Endothelial cell of coronary artery (primary cell): ENCODE results near the gene JPT1. TPM values are rescaled to one million over a fixed set of nuclear protein-coding genes. Genes with fewer than 3 reads are reported as not detected.

Source experiments
- total RNA-seq: library from RNA; depleted of rRNA; stranded (reverse); fragments of >200 nt; gene quantifications from 2 replicates; pipeline ENCODE4 v1.2.3, GENCODE V29; 2014

The JPT1 gene
- 126 and 201 TPM in 2 replicates for total RNA-seq

DNA sequence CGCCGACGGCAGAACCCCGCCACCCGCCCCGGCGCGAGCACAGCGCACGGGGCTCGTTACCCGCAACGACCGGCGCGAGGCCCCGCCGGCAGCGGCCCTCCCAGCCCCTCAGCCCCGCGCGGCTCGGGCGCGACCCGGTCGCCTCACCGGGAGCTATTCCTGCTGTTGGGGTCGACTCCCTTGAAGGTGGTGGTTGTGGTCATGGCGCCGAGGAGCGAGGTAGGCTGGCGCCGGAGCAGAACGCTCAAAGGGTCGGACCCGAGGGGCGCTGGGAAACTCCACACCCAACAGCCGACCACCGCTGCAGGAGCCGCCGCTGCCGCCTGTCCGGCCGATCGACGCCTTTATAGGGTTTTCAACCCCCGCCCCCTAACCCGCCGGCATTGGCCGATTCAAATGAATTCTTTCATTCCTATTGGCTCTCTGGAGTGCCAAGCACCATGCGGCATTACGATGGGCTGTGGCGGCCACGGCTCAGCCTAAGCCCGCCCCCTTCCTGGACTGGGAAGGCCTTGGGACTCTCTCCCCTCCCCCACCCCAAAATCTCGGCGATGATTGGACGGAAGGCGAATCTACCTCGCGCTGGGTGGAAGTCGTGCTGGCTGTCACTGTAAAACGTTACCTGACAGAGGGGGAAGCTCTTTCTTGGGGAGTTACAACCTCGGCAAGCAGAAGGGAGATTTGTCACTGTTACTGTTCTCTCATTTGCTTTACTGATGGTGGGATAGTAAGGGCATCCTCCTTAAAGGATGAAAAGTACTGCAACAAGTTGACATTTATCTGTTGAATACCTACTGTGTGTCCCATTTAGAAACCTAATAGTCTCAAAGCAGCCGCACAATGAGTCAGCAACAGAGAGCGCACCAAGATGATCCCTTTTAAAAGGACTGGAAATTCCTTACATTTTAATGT, at the start of gene JPT1:
TSS of gene JPT1 (minus strand) at position 318 of the 912 bp plus-strand sequence. CDS start at position 203, 115 bp downstream.

GRCh38 chr17:75182569-75183436, 28.5 kb upstream of the JPT1 start, which contains the start of gene SUMO2:
SUMO2 (minus strand) TSS chr17:75182959; CDS start chr17:75182834, 125 bp downstream.

DNA sequence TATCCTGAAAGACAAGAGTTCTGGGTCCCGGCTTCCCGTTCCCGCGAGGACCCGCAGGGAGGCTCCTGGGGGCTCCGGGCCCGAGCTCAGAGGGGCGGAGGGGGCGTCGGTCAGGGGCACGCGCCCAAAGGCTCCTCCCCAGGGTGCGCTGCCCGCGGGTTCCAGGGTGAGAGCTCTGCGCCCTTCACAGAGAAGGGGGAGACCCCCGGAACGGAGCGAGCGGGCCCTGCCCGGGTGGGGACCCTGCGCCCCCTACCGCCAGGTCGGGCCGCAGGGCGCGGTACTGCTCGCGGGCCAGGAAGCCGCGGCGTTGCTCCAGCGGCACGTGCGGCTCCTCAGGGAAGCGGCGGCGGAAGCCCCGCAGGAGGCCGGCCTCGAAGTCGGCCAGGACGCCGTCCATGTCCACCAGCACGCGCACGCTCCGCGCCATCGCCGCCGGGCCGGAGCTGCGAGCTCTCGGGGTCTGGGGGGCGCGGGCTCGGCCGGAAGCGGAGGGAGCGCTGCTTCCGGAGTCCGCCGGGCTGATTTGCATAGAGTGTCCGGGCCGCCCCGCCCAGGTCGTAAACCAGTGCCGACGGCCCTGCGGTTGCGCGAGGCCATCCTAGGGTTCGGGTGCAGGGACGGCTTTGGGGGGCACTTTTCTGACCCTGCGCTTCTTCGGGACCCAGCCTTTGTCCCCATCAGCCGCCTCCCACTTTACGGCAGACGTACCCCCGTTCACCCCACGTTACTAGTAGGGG, 22.9 kb downstream of the JPT1 start, which contains the start of gene NT5C:
TSS of gene NT5C (minus strand) at position 465 of the 740 bp plus-strand sequence. CDS start at position 430, 35 bp downstream.

GRCh38 chr17:75109407-75110233, 44.7 kb downstream of the JPT1 start, which contains the start of gene ARMC7:
ARMC7 (plus strand) TSS chr17:75109969; CDS start chr17:75110289, 320 bp downstream.

GRCh38 chr17:75087558-75088453, 66.5 kb downstream of the JPT1 start, which contains the start of gene SLC16A5:
SLC16A5 (plus strand) TSS chr17:75087954; CDS start chr17:75093637, 5,683 bp downstream.

Other genes with a start within 250 kb of the JPT1 start
- gene USH1G, start 231.3 kb downstream of the JPT1 start, total RNA-seq, result not detected in 2 replicates
- gene OTOP2, start 230.2 kb downstream of the JPT1 start, total RNA-seq, result not detected in 2 replicates
- not detected in 2 replicates for gene OTOP3, start 218.6 kb downstream of the JPT1 start, total RNA-seq
- gene HID1, start 181.8 kb downstream of the JPT1 start, total RNA-seq, result 8.3 and 11.5 TPM in 2 replicates
- 13.1 and 18.7 TPM in 2 replicates for gene CDR2L, start 166.9 kb downstream of the JPT1 start, total RNA-seq
- gene MRPL58, start 141.8 kb downstream of the JPT1 start, total RNA-seq, result 31.3 and 40.7 TPM in 2 replicates
- gene ATP5PD, start 107.5 kb downstream of the JPT1 start, total RNA-seq, result 220 and 246 TPM in 2 replicates
- gene KCTD2, start 107.3 kb downstream of the JPT1 start, total RNA-seq, result 11.2 and 12.1 TPM in 2 replicates
- 5.8 and 8.1 TPM in 2 replicates for gene SLC16A5, start 66.6 kb downstream of the JPT1 start, total RNA-seq
- 2.4 and 3.9 TPM in 2 replicates for gene ARMC7, start 44.5 kb downstream of the JPT1 start, total RNA-seq
- 11.3 and 23.4 TPM in 2 replicates for gene NT5C, start 22.8 kb downstream of the JPT1 start, total RNA-seq
- 153 TPM in 2 replicates for gene SUMO2, start 28.4 kb upstream of the JPT1 start, total RNA-seq
- 35.2 and 49.8 TPM in 2 replicates for gene NUP85, start 51.2 kb upstream of the JPT1 start, total RNA-seq
- 9.4 and 10.7 TPM in 2 replicates for gene GGA3, start 107.1 kb upstream of the JPT1 start, total RNA-seq
- gene MRPS7, start 107.4 kb upstream of the JPT1 start, total RNA-seq, result 62.6 and 80.9 TPM in 2 replicates
- gene MIF4GD, start 116.7 kb upstream of the JPT1 start, total RNA-seq, result 7.6 and 9.5 TPM in 2 replicates
- 8.3 and 9.5 TPM in 2 replicates for gene SLC25A19, start 134.9 kb upstream of the JPT1 start, total RNA-seq